ENCODE results near the gene SETSIP. TPM values are rescaled to one million over a fixed set of nuclear protein-coding genes. Genes with fewer than 3 reads are reported as not detected.
"Not testable (repeated sequence)": the region's sequence is repeated elsewhere in the genome, so short reads cannot be mapped to it uniquely, and the experiment has no call there.

SETSIP gene
- total RNA-seq, 1 donor from 2014 or later = not detected

- H3K36me3 Mint-ChIP-seq (ENCODE audit: unreplicated experiment) = peaks cover 5% of the 10 kb centered on the region
- no peak overlapping the region for H3K27ac Mint-ChIP-seq (ENCODE audit: unreplicated experiment)
- H3K9me3 Mint-ChIP-seq (ENCODE audit: unreplicated experiment) = peaks cover 5% of the 10 kb centered on the region
- TF ChIP-seq CTCF (IDR thresholded peaks at IDR 0.05; ENCODE audit: partially characterized antibody, unreplicated experiment) = no peak
- peak overlapping the region; percentile 81 for H3K4me3 Mint-ChIP-seq (ENCODE audit: unreplicated experiment)
- DNase-seq = no peak
- H3K27me3 Mint-ChIP-seq (ENCODE audit: unreplicated experiment) = no peaks in the 10 kb centered on the region
- H3K4me1 Mint-ChIP-seq (ENCODE audit: low read depth, unreplicated experiment) = peaks cover 5% of the 10 kb centered on the region
These were observed 45.8 kb downstream of the SETSIP start for GRCh38 chr1:92029241-92029922.

- H3K4me1 Mint-ChIP-seq (ENCODE audit: low read depth, unreplicated experiment) = peaks cover 5% of the 10 kb centered on the region
- no peaks in the 10 kb centered on the region for H3K27me3 Mint-ChIP-seq (ENCODE audit: unreplicated experiment)
- no peak overlapping the region for H3K4me3 Mint-ChIP-seq (ENCODE audit: unreplicated experiment)
- DNase-seq = no peak
- no peak overlapping the region for H3K27ac Mint-ChIP-seq (ENCODE audit: unreplicated experiment)
- H3K9me3 Mint-ChIP-seq (ENCODE audit: unreplicated experiment) = peaks cover 7% of the 10 kb centered on the region
- no peak for TF ChIP-seq CTCF (IDR thresholded peaks at IDR 0.05; ENCODE audit: partially characterized antibody, unreplicated experiment)
- H3K36me3 Mint-ChIP-seq (ENCODE audit: unreplicated experiment) = peaks cover 16% of the 10 kb centered on the region
These were observed 48.4 kb downstream of the SETSIP start for GRCh38 chr1:92026806-92027205.

- H3K36me3 Mint-ChIP-seq (ENCODE audit: unreplicated experiment) = peaks cover 21% of the 10 kb centered on the region
- H3K9me3 Mint-ChIP-seq (ENCODE audit: unreplicated experiment); H3K27me3 Mint-ChIP-seq (ENCODE audit: unreplicated experiment); H3K27ac Mint-ChIP-seq (ENCODE audit: unreplicated experiment); H3K4me3 Mint-ChIP-seq (ENCODE audit: unreplicated experiment); H3K4me1 Mint-ChIP-seq (ENCODE audit: low read depth, unreplicated experiment); DNase-seq: not testable (repeated sequence)
These were observed 49.2 kb downstream of the SETSIP start for GRCh38 chr1:92026042-92026441.

Other genes starting within 250 kb of the SETSIP start
- gene TGFBR3, start 189.3 kb downstream of the SETSIP start, total RNA-seq (ENCODE audit: unreplicated experiment) = 0.98 TPM
- not detected for gene BRDT, start 126.0 kb downstream of the SETSIP start, total RNA-seq (ENCODE audit: unreplicated experiment)
- 0.29 TPM for gene EPHX4, start 45.4 kb downstream of the SETSIP start, total RNA-seq (ENCODE audit: unreplicated experiment)
- gene BTBD8, start 4.9 kb upstream of the SETSIP start, total RNA-seq (ENCODE audit: unreplicated experiment) = 13.4 TPM
- gene C1orf146, start 142.5 kb upstream of the SETSIP start, total RNA-seq (ENCODE audit: unreplicated experiment) = not detected
- 9.6 TPM for gene GLMN, start 223.6 kb upstream of the SETSIP start, total RNA-seq (ENCODE audit: unreplicated experiment)
- 26.4 TPM for gene RPAP2, start 223.6 kb upstream of the SETSIP start, total RNA-seq (ENCODE audit: unreplicated experiment)